ENCODE data around the gene ARFGAP2.

DNA sequence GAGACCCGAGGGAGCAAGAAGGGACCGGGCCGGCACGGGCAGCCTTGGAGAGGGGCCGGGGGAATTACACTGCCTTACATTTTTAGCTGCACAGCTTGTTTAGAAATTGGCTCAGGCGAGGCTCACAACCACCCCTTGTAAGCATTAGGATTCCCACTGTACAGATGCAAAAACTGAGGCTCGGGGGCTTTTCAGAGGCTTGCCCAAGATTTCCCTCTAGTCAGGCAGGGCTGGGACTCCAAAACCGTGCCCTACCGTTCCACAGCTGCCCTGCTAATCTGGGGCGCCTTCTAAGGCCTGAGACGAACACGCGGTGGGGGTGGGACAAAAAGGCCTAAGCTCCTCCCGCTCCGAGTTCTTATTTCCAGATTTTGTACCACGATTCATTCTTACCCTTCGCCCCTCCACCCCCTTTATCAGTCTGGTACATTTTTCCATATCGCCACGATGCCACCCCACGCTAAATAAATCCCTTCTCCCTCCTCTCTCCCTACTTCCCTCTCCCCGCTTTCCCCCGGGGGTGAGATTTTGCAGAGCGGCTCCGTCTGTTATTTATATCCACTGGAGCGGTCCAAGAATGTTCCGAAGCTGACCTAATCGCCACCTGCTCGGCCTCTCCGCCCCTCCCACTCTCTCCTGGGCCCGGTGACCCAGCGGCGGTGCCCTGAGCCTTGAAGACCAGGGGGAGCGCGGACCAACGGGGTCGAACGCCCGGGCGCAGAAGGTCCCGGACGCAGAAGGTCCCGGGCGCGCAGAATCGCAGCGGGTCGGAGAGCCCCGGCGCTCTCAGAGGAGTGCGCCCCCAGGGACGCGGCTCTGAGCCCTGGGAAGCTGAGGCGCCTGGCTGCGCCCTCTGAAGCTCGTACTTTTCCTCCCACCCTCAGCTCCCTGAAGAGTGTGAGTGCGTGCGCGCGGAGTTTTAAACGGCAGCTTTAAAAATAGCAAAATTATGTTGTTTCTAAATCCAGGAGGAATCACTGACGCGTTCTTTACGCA, 10.3 kb upstream of the ARFGAP2 start:
- TF ChIP-seq, protein P1, sequence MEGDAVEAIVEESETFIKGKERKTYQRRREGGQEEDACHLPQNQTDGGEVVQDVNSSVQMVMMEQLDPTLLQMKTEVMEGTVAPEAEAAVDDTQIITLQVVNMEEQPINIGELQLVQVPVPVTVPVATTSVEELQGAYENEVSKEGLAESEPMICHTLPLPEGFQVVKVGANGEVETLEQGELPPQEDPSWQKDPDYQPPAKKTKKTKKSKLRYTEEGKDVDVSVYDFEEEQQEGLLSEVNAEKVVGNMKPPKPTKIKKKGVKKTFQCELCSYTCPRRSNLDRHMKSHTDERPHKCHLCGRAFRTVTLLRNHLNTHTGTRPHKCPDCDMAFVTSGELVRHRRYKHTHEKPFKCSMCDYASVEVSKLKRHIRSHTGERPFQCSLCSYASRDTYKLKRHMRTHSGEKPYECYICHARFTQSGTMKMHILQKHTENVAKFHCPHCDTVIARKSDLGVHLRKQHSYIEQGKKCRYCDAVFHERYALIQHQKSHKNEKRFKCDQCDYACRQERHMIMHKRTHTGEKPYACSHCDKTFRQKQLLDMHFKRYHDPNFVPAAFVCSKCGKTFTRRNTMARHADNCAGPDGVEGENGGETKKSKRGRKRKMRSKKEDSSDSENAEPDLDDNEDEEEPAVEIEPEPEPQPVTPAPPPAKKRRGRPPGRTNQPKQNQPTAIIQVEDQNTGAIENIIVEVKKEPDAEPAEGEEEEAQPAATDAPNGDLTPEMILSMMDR (IDR thresholded peaks at IDR 0.05; ENCODE audit: borderline replicate concordance, extremely low read depth, low read length, poor library complexity, severe bottlenecking), result no peak
- TF ChIP-seq EZH2 (IDR thresholded peaks at IDR 0.05; ENCODE audit: borderline replicate concordance, low read depth, low read length, severe bottlenecking), result no peak

Data from DND-41 (cell line).